Neural cell (in vitro differentiated cells): ENCODE data around the gene AVPR1B.

Source experiments
- CTCF ChIP-seq: fragments of 450-650 bp; IDR thresholded peaks from 2 replicates; pipeline ENCODE4 v1.5.1; 2014; ENCODE audit warnings: antibody characterized with exemption, mild to moderate bottlenecking, moderate library complexity; ENCODE audit not compliant: poor library complexity, severe bottlenecking
- MXI1 ChIP-seq: fragments of 450-650 bp; conservative IDR thresholded peaks from 2 replicates; pipeline ENCODE4 v1.6.1; 2014; ENCODE audit warnings: antibody characterized with exemption, mild to moderate bottlenecking; ENCODE audit not compliant: poor library complexity, severe bottlenecking
- POLR2AphosphoS5 ChIP-seq: IDR thresholded peaks from 2 replicates; pipeline ENCODE4 v1.6.1; 2012
- RAD21 ChIP-seq: fragments of 450-650 bp; conservative IDR thresholded peaks from 2 replicates; pipeline ENCODE4 v1.6.1; 2014; ENCODE audit warnings: antibody characterized with exemption, mild to moderate bottlenecking, moderate library complexity
- REST ChIP-seq: IDR thresholded peaks from 2 replicates; pipeline ENCODE4 v1.6.1; 2012; ENCODE audit warnings: borderline replicate concordance

GRCh38 chr1:206083750-206084149 lies 33.4 kb downstream of the AVPR1B start:
- TF ChIP-seq RAD21 (no peak), REST (no peak), CTCF (no peak), MXI1 (no peak), POLR2AphosphoS5 (no peak)
